Activated naive CD8-positive, alpha-beta T cell treated with anti-CD3 and anti-CD28 coated beads, Interleukin-2, amount 50 U/mL, for 16 hours (primary cell): Measurements from ENCODE around the gene DOCK4.

Source experiments
- DNase-seq: peaks from one replicate; pipeline ENCODE4 v3.0.0-alpha.2; 2020; ENCODE audit warnings: low read depth, low spot score

The DOCK4 gene

DNA sequence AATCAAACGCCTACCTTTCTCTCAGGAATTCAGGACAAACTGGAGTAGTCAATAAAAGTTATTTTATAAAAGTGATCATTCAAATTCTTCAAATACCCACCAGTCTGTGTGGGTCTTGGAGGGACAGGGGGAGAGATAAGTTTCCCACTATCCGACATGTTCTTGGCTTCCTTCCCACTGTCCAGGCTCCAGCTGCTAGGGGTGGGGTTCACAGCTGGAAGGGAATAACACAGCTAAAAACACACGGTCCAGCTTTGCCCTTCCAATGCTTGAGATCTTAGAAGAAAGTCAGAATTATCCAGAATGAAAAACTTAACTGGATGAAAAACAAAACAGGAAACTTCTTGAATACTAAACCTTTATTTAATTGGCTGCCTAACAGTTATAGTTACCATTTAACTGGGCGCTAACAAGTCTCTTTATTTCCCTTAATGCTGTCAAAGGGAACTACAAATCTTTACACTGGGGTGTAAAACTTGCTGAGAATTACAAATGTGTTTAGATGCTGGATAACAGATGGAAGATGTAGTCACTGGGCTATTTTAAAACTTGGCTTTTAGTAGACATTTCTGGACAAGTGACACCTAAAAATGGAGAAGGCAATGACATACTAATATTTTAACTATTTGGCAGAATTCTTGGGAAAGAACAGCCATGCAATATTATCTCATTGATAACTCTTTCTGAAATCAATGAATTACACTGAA is 471.1 kb downstream of the DOCK4 start:
- no peak for DNase-seq

DNA sequence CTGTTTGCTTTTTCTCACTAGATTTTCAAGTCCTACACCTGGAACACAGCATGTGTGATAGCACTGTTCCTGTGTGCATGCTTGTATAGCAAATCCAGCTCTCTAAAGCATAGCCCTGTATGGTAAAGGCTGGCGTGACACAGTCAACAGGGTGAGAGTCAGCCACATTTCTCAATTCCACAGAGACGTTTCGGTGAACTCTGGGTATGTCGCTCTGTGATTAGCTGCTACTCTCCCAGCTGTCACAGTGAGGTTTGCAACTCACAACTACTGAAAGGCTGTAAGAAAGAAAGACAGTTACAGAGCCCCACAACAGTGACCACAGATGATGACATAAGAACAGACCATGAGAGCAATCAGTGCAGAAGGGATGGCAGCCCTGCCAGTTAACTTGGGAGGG is 473.3 kb downstream of the DOCK4 start:
- no peak for DNase-seq

- DNase-seq, result no peak
Measured at GRCh38 chr7:111730476-111731300, 475.5 kb downstream of the DOCK4 start.

DNA sequence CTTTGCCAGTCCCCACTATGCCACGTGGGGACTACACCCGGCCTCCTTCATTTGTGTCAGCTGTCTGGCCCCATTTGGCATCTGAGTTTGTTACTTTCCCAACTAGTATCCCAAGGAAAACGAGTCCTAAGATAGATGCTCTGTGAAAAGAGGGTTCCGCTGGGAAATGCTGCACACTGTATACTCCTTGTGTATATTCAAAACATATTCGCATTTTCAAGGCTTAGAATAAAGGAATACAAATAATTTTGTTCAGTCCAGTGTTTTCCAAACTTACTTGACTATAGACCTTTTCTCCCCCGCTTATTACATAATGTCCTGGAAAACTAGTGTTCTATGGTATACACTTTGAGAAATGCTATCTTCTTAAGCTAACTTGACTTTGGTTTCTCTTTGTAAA is 476.1 kb downstream of the DOCK4 start:
- DNase-seq, result no peak

GRCh38 chr7:111729483-111729882 is 476.7 kb downstream of the DOCK4 start:
- no peak for DNase-seq

DNA sequence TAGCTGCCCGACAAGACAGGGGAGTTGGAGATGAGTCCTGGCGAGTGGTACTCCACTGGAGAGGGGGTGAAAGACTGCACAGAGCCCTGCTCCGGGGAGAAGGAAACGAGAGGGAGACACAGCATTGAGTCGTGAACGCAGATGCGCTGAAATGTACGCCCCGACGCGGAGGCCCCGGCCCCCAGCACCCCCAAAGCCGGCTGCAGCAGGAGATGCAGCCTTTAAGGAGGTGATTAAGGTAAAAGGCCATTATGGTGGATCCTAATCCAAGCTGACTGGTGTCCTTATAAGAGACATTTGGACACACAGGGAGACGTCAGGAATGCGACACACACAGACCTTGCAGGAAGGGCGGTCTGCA is 477.6 kb downstream of the DOCK4 start:
- DNase-seq, result no peak

GRCh38 chr7:111727905-111728634 is 478.1 kb downstream of the DOCK4 start:
- DNase-seq, result no peak

DNA sequence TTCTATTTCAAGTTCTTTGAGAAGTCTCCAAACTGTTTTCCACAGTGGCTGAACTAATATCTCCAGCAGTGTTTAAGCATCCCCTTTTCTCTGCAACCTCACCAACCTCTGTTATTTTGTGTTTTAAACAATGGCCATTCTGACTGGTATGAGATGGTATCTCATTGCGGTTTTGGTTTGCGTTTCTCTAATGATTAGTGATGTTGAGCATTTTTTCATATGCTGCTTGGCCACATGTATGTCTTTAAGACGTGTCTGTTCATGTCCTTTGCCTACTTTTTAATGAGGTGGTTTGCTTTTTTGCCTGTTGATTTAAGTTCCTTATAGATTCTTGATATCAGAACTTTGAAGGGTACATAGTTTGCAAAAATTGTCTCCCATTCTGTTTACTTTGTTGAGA is 487.3 kb downstream of the DOCK4 start:
- no peak for DNase-seq

DNA sequence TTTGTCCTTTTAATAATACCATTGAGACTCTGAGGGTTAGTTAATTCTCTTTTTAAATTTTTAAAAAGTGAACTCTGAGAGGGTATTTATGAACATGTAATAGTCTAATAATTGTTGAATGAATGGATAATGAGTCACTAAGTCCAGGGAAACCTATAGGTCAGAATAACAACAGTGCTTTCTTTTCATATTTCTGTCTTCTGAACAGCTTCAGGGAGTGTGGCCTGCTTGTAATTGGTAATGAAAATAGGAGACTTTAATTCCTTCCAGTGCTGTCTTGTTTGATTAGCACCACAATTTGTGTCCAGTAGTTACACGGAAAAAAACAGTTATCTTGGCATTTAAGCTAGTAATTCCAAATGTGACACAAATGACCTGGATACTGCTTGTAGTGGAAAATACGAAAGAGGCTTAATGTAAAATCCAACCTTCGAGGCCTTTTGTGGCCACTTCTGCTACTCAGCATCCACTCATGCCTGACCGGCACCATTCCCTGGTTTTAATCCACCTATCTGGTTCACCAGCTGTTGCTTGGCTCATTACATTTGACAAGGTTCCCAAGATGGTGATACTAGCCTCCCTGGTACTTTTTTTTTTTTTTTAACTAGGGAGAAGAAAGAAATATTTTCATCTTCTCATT is 494.7 kb downstream of the DOCK4 start:
- no peak for DNase-seq

DNA sequence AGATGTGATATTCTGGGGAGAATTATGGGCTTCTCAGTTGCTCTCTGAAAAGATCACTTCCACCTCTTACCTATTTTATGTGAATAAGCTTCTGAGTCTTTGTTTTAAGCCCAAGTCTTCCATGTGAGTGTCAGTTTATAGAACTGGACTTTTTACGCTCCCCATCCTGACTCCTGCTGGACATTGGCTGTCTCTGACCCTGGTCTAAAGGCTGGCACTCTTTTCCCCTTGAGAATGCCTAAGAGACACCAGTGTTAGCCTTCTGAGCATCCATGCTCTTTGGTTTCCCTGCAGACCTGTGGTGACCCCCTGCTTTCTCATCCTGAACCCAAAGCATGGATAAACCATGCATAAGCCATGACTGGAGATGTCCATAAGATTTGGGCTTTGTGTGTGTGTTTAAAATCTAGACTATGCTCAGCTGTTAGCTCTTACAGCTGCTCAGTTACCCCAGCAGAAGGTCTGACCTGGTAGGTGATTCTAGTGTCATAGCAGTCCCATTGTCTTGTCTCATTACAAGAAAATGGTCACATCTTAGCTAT is 495.3 kb downstream of the DOCK4 start:
- no peak for DNase-seq

GRCh38 chr7:111708072-111708471 is 498.1 kb downstream of the DOCK4 start:
- DNase-seq, result no peak

- DNase-seq, result no peak
Measured at GRCh38 chr7:111705807-111706206, 500.4 kb downstream of the DOCK4 start.

DNA sequence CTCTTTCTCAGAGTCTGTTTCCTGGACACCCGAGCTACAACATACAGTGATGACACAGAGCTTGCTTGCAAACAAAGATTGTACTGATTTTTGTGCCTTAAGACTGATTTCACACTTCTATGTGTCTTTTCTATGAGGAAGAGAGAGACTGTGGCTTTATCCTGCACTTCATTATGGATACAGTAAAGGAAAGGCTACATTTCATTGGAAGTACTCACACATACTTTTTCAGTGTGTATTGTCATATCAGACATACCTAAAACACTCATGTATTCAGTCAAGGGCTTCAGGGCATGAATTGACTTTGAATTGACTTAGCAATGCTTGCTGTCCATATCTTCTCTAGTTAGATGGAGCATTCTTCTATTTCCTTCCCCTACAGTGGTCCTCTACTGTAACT is 508.4 kb downstream of the DOCK4 start:
- no peak for DNase-seq

GRCh38 chr7:111694376-111694775 is 511.8 kb downstream of the DOCK4 start:
- DNase-seq, result no peak

DNA sequence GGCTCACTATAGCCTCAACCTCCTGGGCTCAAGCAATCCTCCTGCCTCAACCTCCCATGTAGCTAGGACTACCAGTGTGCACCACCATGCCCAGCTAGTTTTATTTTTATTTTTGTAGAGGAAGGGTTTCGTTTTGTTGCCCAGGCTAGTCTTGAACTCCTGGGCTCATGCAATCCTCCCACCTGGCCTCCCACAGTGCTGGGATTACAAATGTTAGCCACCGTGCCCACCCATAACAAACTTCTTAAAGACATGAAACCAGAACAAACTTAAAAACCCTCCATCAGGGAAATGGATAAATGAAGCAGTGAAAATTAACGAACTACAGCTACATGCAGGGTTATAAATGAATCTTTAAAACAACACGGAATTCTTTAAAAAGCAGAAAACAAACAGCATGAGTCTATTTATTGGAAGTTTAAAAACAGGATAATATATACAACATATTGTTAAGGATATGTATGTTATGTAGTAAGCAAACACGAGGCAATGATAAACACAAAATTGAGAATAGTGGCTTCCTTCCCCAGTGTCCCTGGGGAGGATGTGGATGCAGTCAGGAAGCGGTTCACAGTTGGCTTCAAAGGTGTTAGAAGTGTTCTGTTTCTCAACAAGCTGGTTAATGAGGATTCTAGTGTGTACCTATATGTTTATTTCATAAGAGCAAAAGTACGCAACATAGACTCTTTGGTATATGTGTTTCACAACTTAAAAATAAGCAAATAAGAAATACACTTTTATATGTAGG is 515.7 kb downstream of the DOCK4 start:
- no peak for DNase-seq

DNA sequence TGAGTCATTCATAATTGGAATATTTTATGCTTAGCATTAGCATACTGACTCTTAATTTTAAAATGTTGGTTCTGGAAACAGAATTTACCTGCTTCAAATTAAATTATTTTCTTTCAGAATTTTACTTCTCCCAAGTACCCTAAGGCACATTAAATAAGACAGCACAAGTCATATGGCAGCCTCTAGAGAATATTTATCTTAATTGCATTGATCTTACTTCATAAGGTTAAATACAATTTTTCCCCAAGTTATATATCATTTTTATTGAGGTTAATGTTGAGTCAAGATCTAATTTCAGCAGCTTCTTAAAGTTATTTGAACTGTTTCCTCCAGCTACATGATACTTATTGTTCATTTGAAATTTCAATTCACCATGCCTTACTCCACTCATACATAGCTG is 520.9 kb downstream of the DOCK4 start:
- no peak for DNase-seq

GRCh38 chr7:111682588-111683340 is 523.4 kb downstream of the DOCK4 start:
- DNase-seq, result no peak

- DNase-seq, result no peak
Measured at GRCh38 chr7:111681242-111681641, 525.0 kb downstream of the DOCK4 start.

- no peak for DNase-seq
Measured at GRCh38 chr7:111678986-111679385, 527.2 kb downstream of the DOCK4 start.

DNA sequence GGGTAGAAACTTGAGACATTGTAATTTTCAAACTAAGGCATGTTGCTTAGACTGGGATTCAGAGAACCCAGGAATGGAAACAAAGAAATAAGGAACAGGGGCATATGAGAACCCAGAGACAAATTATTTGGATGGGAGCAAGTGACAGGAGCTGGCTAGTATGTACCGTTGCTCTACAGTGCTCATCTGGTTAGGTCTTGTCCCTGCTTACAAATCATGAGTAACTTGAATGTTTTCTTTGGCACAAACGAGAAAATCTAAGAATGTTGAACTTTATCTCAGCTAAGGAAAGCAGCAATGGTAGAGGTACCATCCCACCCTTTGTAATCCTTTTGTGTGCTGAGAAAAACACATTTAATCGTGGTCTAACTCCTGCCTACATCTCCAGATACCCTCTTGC is 527.9 kb downstream of the DOCK4 start:
- DNase-seq, result no peak
